ENCODE data around the gene THAP12.
"Not testable (repeated sequence)": the region's sequence is repeated elsewhere in the genome, so short reads cannot be mapped to it uniquely, and the experiment has no call there.

The THAP12 gene

DNA sequence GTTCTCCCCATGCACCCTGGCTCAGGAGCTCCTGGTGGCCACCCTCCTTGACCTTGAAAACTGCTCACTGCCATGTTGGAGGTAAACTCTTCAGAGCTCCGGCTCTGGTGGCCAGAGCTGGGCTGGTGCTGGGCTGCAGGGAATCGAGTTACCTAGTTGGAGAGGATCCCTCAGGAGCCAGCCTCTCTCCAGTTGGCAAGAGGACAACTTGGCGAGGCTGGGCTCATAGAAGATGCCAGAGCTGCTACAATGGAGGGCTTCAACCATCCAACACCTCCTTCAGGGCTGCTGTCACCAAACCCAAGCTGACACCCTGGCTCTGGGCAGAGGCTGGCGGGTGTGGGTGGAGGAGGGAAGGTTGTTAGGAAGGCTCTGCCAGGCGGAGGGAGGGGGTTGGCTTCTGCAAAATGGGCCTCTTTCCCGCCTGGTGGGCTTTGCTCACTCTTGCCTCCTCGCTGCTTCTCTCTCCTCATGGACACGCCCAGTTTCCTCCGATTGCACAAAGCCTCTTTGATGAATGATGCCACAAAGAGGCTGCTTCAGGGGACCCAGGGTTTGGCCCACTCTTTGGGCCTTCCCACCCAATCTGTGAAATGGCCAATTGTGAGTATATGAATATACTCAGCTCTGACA lies 53.1 kb downstream of the THAP12 start:
- DNase-seq: no peak

DNA sequence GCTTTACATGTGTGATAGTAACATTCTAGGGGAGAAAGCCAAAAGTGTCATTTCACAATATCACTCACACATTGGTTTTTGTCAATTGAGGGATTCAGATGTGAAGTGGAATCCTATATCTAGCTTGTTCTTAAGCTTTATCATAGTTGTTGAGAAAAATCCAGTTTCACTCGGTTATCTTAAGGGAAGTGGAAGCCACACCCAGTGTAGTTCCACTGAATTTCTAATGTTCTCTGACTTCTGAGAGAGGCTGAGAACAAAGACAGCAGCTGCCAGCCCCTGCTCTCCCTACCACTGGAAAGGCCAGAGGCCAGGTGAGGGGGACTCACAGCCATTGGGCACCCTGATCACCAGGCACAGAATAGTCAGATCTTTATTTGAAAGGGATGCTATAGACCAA lies 53.7 kb downstream of the THAP12 start:
- no peak for DNase-seq

DNA sequence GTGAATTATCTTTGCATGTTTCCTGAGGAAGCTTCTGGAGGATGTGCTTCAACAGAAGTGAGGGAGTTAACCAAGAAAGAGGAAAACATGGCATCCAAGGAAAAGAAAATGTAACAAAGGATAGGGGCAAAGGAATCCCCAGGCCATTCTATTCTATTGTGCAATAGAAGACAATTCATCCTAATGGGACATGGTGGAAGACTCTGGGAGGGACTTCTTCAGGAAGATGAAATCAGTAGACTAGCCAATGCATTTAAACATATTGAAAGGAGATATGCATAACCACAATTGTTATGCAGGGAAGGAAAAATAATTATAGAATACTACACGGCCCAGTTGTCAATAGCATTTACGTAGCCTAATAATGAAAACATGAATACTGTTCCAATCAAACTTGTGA lies 55.7 kb downstream of the THAP12 start:
- DNase-seq: no peak

DNA sequence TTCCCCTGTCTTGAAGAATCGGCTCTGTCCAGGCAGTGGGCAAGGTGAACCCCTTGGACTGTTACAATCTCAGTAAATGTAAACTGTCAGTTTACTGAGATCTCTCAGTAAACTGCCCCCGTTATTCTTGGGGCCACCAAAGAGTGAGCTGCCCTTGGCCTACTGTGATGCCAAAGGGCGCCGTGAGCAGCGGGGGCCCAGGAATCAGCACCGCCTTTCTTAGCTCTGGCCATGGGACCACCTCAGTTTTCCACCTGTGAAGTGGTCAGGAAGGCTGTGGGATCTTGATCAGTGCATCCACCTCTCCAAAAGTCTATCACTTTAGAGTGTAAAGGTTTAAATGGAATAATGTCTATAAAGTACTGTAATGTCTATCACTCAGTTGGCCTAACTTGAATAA lies 57.1 kb downstream of the THAP12 start:
- DNase-seq: no peak

- not testable (repeated sequence) for DNase-seq
These were observed 57.6 kb downstream of the THAP12 start for GRCh38 chr11:76323375-76323774.

- no peak for DNase-seq
These were observed 58.0 kb downstream of the THAP12 start for GRCh38 chr11:76322942-76323341.

GRCh38 chr11:76322540-76322939 lies 58.4 kb downstream of the THAP12 start:
- DNase-seq: no peak

- no peak for DNase-seq
These were observed 59.0 kb downstream of the THAP12 start for GRCh38 chr11:76321820-76322524.

- no peak for DNase-seq
These were observed 59.6 kb downstream of the THAP12 start for GRCh38 chr11:76321340-76321739.

DNA sequence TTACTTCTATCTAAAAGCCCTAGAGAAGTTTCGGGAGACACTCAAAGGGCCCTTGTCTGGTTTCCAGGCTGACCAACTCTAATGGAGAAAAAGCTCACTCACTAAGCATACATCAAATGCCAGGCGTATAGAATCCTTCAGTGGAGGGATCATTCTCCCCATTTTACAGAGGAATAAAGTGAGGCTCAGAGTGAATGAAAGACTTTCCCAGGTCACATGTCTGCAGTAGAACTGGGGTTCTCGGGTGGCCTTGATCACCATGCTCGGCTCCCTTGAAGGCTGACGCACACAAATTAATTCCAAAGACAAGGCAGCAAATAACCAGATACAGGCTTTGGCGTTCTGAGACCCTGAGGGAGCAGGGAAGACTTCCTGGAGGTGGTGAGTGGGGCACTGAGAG lies 60.0 kb downstream of the THAP12 start:
- DNase-seq: no peak

DNA sequence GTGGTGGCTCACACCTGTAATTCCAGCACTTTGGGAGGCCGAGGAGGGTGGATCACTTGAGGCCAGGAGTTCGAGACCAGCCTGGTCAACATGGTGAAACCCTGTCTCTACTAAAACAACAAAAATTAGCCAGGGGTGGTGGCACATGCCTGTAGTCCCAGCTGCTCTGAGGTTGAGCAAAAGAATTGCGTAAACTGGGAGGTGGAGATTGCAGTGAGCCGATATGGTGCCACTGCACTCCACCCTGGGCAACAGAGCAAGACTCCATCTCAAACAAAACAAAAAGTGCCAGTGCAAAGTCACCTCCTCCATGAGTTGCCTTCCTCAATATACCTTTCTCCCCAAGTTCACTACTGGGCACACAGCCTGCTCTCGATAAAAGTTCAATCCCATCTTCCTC lies 61.1 kb downstream of the THAP12 start:
- not testable (repeated sequence) for DNase-seq

GRCh38 chr11:76318744-76319384 lies 62.1 kb downstream of the THAP12 start:
- DNase-seq: peak in 54 of 56 donors; percentile 5 to 84 (median 52)

DNA sequence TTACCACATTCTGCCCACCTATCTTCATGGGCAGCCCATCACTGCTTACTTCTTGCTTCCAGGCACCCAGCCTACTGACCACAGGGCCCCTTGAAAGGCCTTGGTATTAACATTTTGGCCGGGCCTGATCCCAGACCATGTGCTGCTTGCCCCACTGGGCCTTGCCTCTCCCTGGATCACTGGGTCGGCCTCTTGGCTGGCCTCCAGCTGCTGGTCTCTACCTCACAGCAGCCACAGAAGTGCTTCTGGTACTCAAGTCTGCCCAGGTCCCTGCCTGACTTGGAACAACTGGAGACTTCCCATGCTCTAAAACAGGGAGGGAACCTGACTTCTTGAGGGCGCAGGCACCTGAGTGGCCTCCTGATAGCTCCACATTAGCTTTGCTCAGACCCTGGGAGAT lies 63.6 kb downstream of the THAP12 start:
- DNase-seq: no peak

DNA sequence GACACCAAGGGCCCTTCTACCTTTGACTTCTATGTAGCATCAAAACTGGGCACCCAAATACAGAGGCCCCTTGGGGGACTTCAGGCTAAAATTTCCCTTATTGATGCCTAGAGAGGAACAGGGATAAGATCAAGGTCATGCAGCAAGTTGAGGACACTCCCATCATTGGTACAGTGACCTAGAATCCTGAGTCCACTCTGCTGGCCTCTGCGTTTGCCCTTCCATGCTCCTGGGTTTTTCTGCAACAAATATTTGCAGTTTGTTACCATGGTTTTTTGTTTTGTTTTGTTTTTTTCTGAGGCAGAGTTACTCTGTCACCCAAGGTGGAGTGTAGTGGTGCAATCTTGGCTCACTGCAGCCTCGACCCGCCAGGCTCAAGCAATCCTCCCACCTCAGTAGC lies 64.2 kb downstream of the THAP12 start:
- DNase-seq: no peak

DNA sequence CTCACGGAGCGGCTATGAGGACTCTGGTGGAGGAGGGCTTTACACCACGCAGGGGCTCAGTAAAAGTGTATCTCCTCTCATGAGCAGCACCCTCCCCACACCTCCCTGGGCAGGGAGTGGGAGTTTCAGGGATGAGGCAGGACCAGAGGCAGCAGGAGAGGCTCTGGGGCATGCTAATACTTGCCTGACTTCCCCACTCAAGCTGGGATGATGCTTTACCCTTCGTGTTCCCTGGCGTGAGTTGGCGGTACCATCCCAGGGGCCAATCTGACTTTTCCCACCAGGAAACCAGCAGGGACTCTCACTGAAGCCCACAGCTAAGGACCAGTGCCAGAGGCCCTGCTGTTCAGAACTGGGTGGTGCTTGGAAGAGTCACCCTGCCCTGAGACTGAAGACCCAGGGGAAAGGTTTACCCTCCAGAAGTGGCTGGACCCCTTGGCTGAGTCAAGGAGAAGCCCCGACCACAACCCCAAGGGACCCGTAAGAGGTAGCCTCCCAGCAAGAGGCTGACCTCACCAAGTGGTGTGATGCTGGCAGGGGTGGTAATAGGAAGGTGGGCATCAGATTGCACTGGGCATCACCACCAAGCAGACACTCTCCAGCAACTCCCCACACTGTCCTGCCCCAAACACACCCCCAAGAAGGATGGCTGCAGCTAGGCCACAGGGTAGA lies 65.6 kb downstream of the THAP12 start:
- DNase-seq: no peak

DNA sequence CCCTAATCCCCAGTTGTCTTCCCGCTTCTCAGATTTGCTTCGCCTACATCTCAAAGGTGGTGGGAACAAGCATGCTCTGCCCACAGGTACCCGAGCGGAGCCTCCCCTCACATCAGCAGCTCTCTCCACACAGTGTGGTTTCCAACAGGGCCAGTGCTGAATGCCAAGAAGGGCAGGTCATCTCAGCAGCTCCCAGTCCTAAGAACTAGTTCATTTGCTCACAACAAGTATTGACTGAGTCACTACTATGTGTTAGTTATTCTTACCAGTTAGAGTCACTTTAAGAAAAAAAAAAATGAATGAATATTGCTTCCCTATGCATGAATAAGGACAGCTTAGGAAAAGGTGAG lies 66.2 kb downstream of the THAP12 start:
- no peak for DNase-seq

GRCh38 chr11:76313913-76314740 lies 66.8 kb downstream of the THAP12 start:
- no peak for DNase-seq

- DNase-seq: no peak
These were observed 67.7 kb downstream of the THAP12 start for GRCh38 chr11:76313271-76313670.

DNA sequence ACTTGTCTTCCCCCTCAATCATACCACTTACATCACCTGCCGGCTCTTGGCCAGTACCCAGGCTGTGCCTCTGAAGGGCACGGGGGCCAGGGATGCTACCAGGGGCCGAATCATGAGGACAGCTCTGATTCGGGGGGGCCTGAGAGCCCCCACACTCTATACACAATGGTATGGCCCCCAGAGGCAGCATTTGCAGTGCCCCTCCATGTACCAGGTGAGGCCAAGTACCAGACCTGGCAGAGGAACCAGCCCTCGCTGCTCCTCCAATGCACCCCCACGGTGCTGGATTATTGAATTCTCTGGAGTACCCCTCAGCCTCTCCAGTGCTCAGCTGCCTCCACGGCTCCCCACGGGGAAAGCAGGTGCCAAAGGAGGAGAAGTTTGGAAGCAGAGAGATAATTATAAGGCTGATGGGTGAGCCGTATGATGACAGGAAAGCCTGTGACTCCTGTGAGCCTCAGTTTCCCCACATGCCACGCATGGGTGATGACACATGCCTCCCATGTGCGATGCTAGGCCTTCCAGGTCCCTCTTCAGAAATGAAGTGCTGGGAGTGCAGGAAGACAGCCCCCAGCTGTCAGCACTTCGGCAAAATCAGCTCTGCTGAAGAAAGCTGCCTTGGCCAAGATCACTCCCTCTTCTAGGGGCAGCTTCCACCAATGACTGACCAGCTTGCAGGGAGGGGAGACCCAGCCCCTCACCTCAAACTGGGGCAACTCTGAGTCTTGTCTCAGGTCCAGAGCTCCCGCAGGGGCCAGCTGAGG lies 69.9 kb downstream of the THAP12 start:
- no peak for DNase-seq

GRCh38 chr11:76307978-76308747 lies 72.8 kb downstream of the THAP12 start:
- no peak for DNase-seq

Data from amygdala (tissue), 56 donors.